ENCODE data around the gene INHBE.
"Not testable (repeated sequence)": the region's sequence is repeated elsewhere in the genome, so short reads cannot be mapped to it uniquely, and the experiment has no call there.

The INHBE gene, protein sequence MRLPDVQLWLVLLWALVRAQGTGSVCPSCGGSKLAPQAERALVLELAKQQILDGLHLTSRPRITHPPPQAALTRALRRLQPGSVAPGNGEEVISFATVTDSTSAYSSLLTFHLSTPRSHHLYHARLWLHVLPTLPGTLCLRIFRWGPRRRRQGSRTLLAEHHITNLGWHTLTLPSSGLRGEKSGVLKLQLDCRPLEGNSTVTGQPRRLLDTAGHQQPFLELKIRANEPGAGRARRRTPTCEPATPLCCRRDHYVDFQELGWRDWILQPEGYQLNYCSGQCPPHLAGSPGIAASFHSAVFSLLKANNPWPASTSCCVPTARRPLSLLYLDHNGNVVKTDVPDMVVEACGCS

DNA sequence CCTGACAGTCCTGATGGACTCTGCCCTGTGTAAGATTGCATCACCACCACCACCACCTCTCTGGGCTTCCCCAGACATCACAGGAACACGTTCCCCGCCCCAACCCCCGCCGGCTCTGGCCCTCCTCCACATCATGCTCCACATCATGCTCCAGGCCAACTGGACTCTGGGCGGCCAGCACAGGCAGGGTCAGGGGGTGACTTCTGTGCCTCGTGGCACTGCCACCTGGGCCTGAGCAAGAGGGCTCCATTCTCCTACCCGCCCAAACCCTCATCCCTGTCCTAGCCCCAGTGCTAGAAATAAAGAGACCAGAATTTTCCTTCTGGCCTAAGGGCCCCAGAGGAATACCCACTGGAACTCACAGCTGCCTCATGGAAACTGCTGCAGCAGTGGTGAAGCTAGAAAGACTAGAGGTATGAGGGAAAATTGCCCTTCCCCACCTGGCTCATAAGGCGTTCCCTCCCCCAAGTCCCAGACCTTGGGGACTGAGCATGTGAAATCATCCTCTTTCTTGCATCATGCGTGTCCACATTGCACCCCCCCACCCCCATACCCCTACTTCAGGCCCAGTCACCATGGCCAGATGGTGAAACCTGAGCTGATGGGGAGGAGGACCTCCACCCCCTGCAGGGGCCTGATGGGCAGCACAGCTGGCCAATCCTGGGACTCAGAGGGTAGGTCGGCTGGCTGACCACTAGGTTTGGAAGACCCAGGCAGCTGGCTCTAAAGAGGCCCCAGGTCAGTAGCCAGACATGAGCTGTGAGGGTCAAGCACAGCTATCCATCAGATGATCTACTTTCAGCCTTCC lies at the start of gene INHBE:
TSS of gene INHBE (plus strand) at position 742 of the 808 bp plus-strand sequence. CDS start 230 bp downstream, outside the sequence.
- DNase-seq: peak in 1 of 2 experiments; percentile 68

DNA sequence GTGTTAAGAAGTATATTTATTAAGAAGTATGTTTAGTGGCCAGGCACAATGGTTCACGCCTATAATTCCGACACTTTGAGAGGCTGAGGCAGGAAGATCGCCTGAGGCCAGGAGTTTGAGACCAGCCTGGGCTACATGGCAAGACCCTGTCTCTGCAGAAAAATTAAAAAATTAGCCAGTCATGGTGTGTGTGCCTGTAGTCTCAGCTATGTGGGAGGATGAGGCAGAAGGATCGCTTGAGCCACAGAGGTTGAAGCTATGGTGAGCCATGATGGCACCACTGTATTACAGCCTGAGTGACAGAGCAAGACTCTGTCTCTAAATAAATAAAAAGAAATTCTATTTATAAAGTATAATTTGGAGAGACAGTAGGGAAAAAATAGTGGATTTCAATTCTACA lies 44.6 kb upstream of the INHBE start:
- DNase-seq: no peak

DNA sequence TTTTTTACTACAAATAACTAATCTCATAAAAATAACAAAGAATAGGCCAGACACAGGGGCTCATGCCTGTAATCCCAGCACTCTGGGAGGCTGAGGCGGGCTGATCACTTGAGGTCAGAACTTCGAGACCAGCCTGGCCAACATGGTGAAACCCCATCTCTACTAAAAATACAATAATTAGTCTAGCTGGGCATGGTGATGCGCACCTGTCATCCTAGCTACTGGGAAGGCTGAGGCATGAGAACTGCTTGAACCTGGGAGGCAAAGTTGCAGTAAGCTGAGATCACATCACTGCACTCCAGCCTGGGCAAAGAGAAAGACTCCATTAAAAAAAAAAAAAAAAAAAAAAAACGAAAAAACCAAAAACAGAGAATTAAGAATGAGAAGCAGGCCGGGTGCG lies 40.9 kb upstream of the INHBE start:
- DNase-seq: not testable (repeated sequence)

DNA sequence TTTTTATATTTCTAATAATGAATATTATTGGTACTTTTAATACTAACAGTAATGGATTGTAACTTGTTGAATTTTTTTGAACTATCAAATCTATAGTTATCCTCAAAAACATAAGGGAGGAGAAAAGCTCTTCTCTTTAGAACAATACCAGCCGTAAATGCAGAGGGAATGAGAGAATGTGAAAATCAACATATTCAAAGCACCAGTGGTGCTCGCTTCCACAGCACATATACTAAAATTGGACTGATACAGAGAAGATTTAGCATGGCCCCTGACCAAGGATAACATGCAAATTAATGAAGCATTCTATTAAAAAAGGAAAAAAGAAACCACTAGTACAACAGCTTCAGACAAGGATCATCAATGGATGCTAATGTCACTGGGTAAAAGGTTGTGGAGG lies 40.0 kb upstream of the INHBE start:
- no peak for DNase-seq

DNA sequence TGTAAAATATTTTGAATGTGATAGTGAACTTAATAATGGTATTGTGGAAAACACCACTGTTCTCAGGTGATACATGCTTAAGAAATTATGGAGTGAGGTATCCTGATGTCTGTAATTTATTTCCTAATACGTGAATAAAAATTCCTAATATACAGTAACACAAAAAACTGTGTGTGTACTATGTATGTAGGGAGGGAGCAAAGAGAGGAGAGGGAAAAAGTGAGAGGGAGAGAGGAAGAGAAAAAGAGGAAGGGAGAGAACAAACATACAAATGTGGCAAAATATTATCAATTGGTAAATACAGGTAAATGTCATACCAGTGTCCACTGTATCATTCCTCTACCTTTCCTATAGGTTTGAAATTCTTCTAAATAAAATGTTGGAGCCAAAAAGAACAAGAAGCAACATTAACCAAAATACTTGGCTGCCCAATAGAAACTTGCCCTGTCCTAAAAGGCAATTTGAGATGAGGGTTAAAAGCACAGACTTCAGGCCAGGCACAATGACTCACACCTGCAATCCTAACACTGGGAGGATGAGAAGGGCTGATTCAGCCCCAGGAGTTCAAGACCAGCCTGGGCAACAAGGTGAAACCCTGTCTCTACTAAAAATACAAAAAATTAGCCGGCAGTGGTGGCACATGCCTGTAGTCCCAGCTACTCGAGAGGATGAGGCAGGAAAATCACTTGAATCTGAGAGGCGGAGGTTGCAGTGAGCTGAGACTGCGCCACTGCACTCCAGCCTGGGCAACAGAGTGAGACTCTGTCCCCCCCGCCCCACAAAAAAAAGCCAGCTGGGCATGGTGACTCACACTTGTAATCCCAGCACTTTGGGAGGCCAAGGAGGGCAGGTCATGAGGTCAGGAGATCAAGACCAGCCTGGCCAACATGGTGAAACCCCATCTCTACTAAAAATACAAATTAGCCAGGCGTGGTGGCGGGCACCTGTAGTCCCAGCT lies 38.8 kb upstream of the INHBE start:
- DNase-seq: no peak

DNA sequence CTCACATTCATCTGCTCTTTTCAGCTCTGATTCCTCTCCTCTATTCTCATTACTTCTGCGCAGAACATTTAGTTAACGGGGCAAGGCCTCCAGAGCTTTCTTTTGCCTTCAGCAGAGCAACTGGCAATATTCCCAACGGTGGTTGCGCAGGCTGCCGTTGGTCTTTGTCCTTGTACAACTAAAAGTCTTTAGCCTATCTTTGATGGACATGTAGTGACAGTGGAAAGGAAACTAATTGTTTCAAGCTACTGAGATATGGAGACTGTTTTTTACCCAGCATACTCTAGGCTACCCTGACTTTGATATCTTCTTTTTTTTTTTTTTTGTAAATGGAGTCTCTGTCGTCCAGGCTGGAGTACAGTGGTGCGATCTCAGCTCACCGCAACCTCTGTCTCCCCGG lies 36.9 kb upstream of the INHBE start:
- DNase-seq: no peak

DNA sequence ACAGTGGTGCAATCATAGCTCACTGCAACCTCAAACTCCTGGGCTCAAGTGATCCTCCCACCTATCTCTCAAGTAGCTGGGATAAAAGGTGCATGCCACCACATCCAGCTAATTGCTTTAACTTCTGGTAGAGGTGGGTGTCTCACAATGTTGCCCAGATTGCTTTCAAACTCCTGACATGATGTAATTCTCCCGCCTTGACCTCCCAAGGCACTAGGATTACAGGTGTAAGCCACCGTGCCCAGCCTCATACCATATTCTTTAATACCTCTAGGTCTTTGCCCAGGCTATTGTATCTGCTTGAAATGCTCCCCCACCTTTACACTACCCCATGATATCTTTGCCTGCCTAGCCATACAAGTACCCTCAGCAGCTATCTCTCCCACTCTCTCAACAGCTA lies 35.6 kb upstream of the INHBE start:
- no peak for DNase-seq

DNA sequence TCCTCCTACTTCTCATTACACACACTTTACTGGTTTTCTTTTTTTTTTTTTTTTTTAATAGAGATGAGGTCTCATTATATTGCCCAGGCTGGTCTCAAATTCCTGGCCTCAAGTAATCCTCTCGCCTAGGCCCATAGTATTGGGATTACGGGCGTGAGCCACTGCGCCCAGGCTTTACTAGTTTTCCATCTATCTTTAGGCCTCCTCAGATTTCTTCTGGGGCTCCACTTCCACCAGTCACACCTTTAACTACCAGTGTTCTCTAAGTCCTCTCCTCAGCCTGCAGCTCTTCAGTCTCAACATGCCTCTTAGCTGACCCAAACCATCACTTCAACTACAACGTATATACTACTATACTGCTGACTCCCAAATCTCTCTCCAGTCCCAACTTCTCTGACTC lies 34.6 kb upstream of the INHBE start:
- DNase-seq: no peak

DNA sequence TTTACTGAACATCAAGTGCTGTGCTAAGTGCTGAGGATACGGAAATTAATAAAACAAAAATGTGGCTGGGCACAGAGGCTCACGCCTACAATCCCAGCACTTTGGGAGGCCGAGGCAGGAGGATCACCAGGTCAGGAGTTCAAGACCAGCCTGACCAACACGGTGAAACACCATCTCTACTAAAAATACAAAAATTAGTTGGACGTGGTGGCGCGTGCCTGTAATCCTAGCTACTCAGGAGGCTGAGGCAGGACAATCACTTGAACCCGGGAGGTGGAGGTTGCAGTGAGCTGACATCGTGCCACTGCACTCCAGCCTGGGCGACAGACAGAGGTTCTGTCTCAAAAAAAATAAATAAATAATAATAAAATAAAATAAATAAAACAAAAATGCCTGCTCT lies 28.2 kb upstream of the INHBE start:
- DNase-seq: not testable (repeated sequence)

DNA sequence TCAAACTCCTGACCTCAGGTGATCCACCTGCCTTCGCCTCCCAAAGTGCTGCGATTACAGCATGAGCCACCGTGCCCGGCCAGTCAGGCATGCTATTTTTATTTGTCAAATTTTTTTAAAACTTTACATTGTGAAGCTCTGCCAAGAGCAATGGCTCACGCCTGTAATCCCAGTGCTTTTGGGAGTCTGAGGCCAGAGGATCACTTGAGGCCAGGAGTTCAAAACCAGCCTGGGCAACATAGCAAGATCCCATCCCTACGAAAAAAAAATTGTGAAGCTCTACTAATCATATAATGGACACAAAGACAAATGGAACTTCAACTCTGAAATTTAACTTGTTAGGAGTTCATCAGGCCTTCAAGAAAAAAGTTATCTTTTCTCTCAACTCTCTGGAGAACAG lies 26.1 kb upstream of the INHBE start:
- DNase-seq: no peak

DNA sequence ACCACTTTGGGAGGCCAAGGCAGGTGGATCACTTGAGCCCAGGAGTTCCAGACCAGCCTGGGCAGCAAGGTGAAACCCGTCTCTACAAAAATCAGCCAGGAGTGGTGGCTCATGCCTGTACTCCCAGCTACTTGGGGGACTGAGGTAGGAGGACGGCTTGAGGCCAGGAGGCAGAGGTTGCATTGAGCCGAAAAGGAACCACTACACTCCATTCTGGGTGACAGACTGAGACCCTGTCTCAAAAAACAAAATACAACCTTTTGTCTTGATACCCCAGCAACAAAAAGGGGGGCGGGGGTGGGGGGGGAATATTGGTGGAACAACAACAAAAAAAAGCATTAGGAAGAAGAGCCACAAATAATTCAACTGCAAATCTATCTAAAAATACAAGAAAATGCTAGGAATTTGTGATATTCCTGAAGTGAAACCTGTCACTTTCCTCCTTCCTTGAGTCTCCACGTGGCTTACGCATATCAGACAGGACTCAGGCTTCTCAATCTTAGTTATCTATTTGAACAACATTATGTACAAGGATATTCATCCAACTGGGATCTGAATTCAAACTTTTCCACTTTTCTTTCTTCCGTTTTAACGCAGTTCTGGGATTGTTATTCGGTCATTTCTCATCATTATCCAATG lies 25.5 kb upstream of the INHBE start:
- DNase-seq: no peak

DNA sequence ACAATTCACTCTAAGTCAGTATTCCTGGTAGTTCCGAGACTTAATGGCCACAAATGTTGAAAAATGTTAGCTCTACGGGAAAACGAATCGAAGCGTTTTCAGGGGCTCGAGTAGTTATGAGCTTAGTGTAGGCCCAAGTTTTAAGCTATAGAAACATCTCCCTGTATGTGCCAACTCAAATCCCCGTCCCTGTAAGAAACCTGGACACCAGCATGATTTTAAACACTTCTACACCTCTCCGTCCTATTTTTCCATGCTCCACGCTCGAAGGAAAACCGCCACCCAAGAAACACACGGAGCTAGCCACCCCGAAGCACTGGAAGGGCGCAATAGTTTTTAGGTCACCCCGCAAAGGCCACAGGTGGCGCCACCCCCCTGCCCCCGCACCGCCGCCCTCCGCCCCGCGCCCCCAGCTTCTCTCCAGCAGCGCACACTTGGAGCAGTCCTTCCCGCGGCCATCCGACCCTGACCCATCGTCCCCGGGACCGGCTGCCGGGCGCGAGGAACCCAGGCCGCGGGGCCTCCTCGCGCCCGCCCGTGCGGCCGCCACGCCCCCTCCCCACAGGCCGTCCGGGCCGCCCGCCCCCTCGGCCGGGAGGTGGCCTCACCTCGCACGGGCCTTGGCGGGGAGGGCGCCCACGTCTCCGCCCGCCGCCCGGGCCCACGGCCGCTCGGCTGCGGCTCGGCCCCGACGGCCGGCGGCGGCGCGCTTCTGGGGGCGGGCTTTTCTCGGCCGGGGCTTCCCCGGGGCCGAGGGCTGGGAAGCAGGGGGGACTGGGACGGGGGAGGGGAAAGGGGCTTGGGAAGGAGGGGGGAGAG lies 24.8 kb upstream of the INHBE start:
- DNase-seq: peak; percentile 56 to 74

DNA sequence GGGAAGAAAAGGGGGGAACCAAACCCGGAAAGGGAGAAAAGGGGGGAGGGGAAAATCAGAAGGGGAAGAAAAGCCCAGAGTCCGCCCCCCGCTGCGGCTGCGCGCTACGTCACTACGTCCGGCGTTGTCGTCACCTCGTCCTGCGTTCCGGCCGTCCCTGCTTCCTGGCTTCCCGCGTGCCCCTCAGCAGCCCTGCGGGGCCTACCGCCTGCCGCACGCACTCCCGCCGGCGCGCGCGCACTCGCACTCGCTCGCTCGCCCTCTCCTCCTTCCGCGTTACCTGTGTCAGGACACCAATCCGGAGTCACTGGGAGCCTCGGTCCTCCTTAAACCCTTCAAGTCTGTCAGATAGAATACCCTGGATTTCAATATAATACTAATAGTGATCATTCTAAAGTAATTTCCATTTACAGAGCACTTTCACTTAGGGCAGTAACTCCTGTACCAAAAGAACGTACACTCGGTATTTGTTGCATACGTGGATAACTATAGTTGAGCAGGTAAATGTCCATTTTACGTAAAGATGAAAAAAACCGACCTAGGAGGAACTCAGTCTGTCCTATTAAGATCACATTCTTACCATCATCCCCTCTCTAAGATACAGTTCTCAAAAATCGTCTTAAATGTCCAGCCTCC lies 24.1 kb upstream of the INHBE start, which contains the start of gene R3HDM2:
TSS of gene R3HDM2 (minus strand) at position 113 of the 636 bp plus-strand sequence. CDS start 120,615 bp downstream, outside the sequence.
- peak; percentile 80 to 95 for DNase-seq

DNA sequence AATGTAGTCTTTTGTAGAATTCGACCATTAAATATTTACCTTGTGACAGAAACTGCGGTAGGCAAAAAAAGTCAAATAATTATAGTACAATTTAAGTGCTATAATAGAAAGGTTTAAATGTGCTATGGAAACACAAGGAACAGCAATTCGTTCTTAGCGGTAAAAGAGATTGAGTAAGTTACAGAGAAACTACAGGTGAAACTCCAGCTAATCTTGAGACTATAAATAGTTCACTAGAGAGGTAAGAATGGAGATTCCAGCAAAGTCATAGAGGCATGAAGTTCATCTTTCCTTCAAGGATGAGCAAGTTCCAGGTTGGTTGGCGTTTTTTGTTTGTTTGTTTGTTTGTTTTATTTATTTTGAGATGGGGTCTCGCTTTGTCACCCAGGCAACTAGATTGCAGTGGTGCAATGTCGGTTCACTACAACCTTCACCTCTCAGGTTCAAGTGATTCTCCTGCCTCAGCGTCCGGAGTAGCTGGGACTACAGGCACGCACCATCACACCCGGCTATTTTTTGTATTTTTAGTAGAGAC lies 23.4 kb upstream of the INHBE start:
- no peak for DNase-seq

DNA sequence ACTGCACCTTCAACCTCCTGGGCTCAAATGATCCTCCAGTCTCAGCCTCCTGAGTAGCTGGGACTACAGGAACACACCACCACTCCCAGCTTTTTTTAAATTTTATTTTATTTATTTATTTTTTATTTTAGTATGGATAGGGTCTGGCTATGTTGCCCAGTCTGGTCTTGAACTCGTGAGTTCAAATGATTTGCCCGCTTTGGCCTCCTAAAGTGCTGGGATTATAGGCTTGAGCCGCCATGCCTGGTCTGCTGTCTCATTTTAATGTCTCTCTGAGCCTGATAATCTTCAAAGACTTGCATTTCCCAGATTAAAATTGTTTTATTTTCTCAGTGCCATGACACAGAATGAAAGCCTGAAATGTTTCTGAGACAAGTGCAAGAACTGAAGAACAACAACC lies 21.7 kb upstream of the INHBE start:
- no peak for DNase-seq

DNA sequence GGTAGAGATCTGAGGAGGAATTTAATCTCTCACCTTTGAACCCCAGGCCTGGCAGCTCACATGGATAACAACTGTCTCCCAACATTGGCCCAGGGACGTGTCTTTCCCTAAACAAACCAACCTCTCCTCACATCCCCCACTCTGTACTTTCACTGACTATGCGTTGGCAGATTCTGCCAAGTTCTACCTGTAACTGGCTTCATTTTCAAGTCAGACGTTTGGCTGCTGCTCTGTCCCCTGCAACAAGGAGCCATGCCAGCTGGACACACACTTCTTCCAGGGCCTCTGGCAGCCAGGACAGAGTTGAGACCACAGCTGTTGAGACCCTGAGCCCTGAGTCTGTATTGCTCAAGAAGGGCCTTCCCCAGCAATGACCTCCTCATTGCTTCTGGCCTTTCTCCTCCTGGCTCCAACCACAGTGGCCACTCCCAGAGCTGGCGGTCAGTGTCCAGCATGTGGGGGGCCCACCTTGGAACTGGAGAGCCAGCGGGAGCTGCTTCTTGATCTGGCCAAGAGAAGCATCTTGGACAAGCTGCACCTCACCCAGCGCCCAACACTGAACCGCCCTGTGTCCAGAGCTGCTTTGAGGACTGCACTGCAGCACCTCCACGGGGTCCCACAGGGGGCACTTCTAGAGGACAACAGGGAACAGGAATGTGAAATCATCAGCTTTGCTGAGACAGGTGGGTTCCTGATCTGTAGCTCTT lies 20.4 kb upstream of the INHBE start, which contains the start of gene INHBC:
TSS of gene INHBC (plus strand) at position 268 of the 707 bp plus-strand sequence. CDS start at position 371, 103 bp downstream.
- no peak for DNase-seq

DNA sequence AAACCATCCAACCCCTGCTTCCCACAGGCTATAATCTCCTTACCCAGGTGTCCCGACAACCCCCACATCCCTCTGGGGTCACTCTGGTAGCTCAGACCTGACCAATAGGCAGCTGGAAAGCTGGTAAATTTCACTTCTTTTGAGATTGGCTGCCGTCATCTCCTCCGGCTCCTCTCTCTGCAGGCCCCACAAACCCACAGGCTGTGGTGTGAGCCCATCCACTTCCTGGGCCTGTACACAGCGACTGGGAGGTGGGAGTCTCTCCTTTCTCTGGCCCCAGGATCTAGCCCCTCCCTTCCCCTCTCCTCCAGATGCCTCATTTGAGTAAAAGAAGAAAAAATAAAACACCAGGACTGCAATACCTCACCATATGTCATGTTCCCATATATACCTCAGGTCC lies 19.8 kb upstream of the INHBE start:
- DNase-seq: no peak

DNA sequence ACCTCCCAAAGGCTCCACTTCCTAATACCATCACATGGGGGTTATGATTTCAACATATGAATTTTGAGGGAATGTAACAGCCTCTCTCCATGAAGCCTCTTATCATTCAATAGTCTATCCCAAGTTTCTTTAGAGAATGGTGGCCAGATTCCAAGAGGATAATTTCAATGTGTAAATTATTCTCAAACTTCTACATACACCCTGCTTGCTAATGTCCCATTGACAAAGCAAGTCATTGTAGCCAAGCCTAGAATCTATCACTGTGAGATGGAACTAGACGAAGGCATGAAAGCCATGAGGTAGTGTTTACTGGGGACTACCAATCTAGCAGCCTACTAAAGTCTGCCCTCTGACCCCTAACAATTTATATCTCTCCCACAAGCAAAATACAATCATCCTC lies 16.7 kb upstream of the INHBE start:
- DNase-seq: no peak

DNA sequence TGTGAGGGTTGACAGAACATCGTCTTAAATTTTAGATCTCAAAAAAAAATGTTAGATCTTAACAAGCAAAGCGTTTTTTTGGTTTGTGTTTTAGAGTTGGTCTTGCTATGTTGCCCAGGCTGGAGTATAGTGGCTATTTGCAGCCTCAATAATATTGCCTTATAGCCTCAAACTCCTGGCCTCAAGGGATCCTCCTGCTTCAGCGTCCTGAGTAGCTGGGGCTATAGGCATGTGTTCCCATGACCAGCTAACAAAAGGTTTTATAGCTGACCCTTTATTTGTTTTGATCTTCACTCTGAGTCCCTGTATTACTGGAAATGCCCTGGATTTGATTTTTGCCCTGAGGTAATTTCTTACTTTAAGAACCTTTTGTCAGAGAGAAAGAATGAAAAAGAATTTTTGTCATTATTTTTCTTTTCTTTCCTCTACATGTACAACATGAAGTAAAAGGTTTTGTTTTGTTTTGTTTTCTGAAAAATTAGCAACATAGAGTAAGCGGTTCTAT lies 15.3 kb upstream of the INHBE start:
- no peak for DNase-seq

DNA sequence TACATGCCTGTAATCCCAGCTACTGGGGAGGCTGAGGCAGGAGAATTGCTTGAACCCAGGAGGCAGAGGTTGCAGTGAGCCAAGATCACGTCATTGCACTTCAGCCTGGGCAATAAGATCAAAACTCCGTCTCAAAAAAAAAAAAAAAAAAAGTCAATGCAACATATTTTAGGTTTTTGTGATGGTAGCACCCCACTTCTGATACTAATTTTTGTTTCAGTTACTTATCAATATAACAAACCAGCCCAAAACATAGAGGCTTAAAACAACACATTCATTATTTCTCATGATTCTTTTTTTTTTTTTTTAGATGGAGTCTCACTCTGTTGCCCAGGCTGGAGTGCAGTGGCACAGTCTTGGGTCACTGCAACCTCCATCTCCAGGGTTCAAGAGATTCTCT lies 13.7 kb upstream of the INHBE start:
- DNase-seq: not testable (repeated sequence)
